ENCODE data around the gene XPC.

XPC gene

DNA sequence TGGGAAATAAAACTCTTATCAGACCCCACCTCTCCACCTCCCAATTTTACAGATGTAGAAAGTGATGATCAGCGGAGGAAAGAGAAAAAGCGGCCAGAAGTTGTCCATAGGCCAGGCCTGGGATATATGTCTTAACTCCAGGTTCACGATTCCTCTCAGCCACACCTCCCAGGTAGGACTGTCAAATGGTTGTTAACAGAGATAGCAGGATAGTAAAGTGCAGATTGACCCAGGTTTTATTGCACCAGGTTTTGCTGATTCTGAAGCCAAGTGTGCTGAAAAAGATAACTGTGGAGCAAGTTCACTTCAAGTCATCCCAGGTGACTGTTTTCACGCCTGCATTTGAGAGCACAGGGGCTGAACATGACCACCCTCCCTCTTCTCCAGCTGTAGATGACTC, 36.4 kb upstream of the XPC start:
- no peak for TF ChIP-seq JUND (IDR thresholded peaks at IDR 0.05; ENCODE audit: low read depth)
- in situ Hi-C loops (cut with HindIII; ENCODE audit: low pct_unique_long_range_greater_than_20kb, low sequenced_read_pairs): no loop called here
- no peak for DNase-seq (ENCODE audit: low read depth in 1 of 2, low spot score in 1 of 2)

- no peak for TF ChIP-seq JUND (IDR thresholded peaks at IDR 0.05; ENCODE audit: low read depth)
- DNase-seq (ENCODE audit: low read depth in 1 of 2, low spot score in 1 of 2): no peak
- in situ Hi-C loops (cut with HindIII; ENCODE audit: low pct_unique_long_range_greater_than_20kb, low sequenced_read_pairs): no loop called here
Measured at GRCh38 chr3:14213066-14213774, 34.8 kb upstream of the XPC start.

GRCh38 chr3:14212032-14212431, 33.6 kb upstream of the XPC start:
- in situ Hi-C loops (cut with HindIII; ENCODE audit: low pct_unique_long_range_greater_than_20kb, low sequenced_read_pairs): no loop called here
- no peak for TF ChIP-seq JUND (IDR thresholded peaks at IDR 0.05; ENCODE audit: low read depth)
- no peak for DNase-seq (ENCODE audit: low read depth in 1 of 2, low spot score in 1 of 2)

- DNase-seq (ENCODE audit: low read depth in 1 of 2, low spot score in 1 of 2): no peak
- no peak for TF ChIP-seq JUND (IDR thresholded peaks at IDR 0.05; ENCODE audit: low read depth)
- in situ Hi-C loops (cut with HindIII; ENCODE audit: low pct_unique_long_range_greater_than_20kb, low sequenced_read_pairs): no loop called here
Measured at GRCh38 chr3:14211621-14212020, 33.2 kb upstream of the XPC start.

GRCh38 chr3:14210843-14211594, 32.6 kb upstream of the XPC start:
- DNase-seq (ENCODE audit: low read depth in 1 of 2, low spot score in 1 of 2): no peak
- in situ Hi-C loops (cut with HindIII; ENCODE audit: low pct_unique_long_range_greater_than_20kb, low sequenced_read_pairs): no loop called here
- TF ChIP-seq JUND (IDR thresholded peaks at IDR 0.05; ENCODE audit: low read depth): no peak

GRCh38 chr3:14210290-14210688, 31.9 kb upstream of the XPC start:
- in situ Hi-C loops (cut with HindIII; ENCODE audit: low pct_unique_long_range_greater_than_20kb, low sequenced_read_pairs): no loop called here
- TF ChIP-seq JUND (IDR thresholded peaks at IDR 0.05; ENCODE audit: low read depth): no peak
- no peak for DNase-seq (ENCODE audit: low read depth in 1 of 2, low spot score in 1 of 2)

- no peak for TF ChIP-seq JUND (IDR thresholded peaks at IDR 0.05; ENCODE audit: low read depth)
- in situ Hi-C loops (cut with HindIII; ENCODE audit: low pct_unique_long_range_greater_than_20kb, low sequenced_read_pairs): no loop called here
- no peak for DNase-seq (ENCODE audit: low read depth in 1 of 2, low spot score in 1 of 2)
Measured at GRCh38 chr3:14209581-14210289, 31.3 kb upstream of the XPC start.

- DNase-seq (ENCODE audit: low read depth in 1 of 2, low spot score in 1 of 2): no peak
- in situ Hi-C loops (cut with HindIII; ENCODE audit: low pct_unique_long_range_greater_than_20kb, low sequenced_read_pairs): no loop called here
- TF ChIP-seq JUND (IDR thresholded peaks at IDR 0.05; ENCODE audit: low read depth): no peak
Measured at GRCh38 chr3:14208977-14209394, 30.6 kb upstream of the XPC start.

DNA sequence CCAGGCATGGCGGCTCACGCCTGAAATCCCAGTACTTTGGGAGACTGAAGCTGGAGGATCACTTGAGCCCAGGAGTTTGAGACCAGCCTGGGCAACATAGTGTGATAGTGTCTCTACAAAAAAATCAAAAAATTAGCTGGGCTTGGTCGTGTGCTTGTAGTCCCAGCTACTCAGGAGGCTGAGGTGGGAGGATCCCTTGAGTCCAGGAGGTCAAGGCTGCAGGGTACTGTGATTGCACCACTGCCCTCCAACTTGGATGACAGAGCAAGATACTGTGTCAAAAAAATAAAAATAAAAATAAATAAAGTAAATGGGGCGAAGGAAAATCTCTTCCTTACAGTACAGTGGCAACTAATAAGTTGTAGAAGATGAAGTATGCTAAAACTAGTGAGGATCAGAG, 29.8 kb upstream of the XPC start:
- no peak for DNase-seq (ENCODE audit: low read depth in 1 of 2, low spot score in 1 of 2)
- in situ Hi-C loops (cut with HindIII; ENCODE audit: low pct_unique_long_range_greater_than_20kb, low sequenced_read_pairs): no loop called here
- no peak for TF ChIP-seq JUND (IDR thresholded peaks at IDR 0.05; ENCODE audit: low read depth)

DNA sequence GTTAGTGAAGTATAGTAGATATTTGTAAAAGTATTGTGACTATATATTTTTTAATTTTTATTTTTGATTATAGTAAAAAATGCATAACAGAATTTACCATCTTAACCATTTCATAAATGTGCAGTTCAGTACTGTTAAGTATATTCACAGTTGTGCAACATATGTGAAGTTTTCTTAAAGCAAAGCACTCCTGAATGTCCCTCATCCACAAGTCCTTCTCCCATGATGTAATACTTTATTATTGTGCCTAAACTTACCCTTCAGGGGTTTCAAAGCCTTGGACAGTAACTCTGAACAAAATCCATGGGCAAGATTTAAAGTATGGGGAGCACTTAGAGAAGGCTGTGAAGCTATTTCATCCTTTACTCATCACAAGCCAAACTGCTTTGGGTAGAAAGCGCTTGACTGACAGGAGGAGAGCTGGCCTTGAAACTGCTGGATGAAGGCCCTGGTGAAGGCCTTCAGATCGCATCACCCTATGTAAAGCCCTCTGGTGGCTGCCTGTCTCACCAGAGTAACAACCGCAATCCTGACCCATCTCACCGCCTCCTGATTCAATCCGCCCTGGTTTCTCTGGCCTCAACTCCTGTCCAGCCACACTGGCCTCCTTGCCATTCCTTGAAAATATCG, 28.3 kb upstream of the XPC start:
- peak in 1 of 2 experiments; percentile 42 for DNase-seq (ENCODE audit: low read depth in 1 of 2, low spot score in 1 of 2)
- TF ChIP-seq JUND (IDR thresholded peaks at IDR 0.05; ENCODE audit: low read depth): no peak
- in situ Hi-C loops (cut with HindIII; ENCODE audit: low pct_unique_long_range_greater_than_20kb, low sequenced_read_pairs): no loop called here

DNA sequence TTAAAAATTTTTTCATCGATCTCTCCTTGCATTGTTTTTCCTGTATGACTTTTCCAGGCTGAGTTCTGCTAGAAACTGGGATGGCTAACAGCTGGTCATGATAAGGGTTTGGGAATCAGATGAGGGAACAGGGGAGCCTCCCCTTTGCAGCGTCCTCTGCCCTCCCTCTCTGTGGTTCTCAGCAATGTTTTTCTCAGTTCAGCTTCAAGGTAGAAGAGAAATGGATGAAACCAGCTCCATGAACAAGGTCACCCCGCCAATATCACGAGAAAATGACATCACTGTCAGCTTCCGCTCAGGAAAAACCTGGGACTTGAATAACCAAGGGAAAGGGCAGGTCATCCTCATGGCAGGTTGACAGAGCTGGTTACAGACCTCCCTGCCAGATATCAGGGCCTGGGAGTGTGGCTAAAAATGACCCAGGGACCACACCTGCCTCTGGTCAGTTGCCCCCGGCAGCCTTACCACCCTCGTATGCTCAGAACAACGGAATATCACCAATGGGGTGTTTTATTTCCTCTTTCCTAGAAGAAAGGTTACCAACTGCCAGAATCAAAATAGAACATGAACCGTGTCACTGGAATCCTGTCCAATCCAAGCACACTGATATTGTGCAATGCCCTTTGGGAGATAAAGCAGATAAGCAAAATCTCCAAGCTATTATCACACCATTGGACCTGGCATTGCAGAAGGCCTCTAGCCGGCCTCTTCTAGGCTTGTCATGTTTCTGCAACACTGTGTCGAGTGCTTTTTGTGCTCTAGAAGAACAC, 26.3 kb upstream of the XPC start:
- no peak for TF ChIP-seq JUND (IDR thresholded peaks at IDR 0.05; ENCODE audit: low read depth)
- in situ Hi-C loops (cut with HindIII; ENCODE audit: low pct_unique_long_range_greater_than_20kb, low sequenced_read_pairs): no loop called here
- DNase-seq (ENCODE audit: low read depth in 1 of 2, low spot score in 1 of 2): no peak

GRCh38 chr3:14203521-14204079, 25.2 kb upstream of the XPC start:
- in situ Hi-C loops (cut with HindIII; ENCODE audit: low pct_unique_long_range_greater_than_20kb, low sequenced_read_pairs): no loop called here
- DNase-seq (ENCODE audit: low read depth in 1 of 2, low spot score in 1 of 2): peak; percentile 79 to 91
- no peak for TF ChIP-seq JUND (IDR thresholded peaks at IDR 0.05; ENCODE audit: low read depth)
